HG03066 (cell line): ENCODE data around the gene ZNF384.

Source experiments
- ATAC-seq: cut with Tn5 transposase; IDR thresholded peaks from one replicate; pipeline ENCODE4 v1.9.1; 2021; ENCODE audit warnings: low read depth; ENCODE audit not compliant: unreplicated experiment

ZNF384 gene

GRCh38 chr12:6699989-6700645, 10.9 kb upstream of the ZNF384 start:
- ATAC-seq = no peak

DNA sequence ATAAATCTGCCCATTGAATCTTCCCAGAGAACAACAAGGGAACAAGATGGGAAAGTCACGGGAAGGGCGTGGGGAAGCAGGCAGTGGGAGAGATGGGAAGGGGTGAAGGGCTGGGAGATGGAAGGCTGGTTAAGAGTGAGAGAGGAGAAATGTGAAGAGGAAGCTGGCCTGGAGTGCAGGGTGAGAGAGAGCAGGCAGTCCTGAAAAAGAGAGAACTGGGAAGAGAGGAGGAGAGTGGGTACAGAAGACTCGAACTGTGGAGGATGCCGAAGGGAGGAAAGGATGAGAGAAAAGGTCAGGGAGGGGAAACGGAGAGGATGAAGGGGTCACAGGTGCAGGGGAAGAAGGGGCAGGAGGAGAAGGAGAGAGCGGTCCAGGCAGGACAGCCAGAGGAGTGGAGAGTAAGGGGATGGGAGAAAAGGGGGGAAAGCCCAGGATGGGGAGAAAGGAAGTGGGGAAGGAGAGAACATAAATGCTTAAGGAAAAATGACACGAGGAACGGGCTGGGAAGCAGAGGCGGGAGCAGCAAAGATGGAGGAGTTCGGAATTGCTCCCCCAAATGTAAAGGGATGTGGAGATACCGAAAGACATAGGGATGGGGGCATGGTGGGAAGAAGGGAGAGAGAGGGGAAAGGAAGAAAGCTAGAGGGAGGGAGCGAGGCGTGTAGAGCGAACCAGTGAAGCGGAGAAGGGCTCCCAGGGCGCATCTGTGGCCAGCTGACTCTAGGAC, 10.2 kb upstream of the ZNF384 start:
- no peak for ATAC-seq

GRCh38 chr12:6698352-6699046, 9.3 kb upstream of the ZNF384 start:
- no peak for ATAC-seq

GRCh38 chr12:6697584-6698351, 8.6 kb upstream of the ZNF384 start:
- ATAC-seq = no peak

GRCh38 chr12:6696690-6697583, 7.8 kb upstream of the ZNF384 start:
- no peak for ATAC-seq

DNA sequence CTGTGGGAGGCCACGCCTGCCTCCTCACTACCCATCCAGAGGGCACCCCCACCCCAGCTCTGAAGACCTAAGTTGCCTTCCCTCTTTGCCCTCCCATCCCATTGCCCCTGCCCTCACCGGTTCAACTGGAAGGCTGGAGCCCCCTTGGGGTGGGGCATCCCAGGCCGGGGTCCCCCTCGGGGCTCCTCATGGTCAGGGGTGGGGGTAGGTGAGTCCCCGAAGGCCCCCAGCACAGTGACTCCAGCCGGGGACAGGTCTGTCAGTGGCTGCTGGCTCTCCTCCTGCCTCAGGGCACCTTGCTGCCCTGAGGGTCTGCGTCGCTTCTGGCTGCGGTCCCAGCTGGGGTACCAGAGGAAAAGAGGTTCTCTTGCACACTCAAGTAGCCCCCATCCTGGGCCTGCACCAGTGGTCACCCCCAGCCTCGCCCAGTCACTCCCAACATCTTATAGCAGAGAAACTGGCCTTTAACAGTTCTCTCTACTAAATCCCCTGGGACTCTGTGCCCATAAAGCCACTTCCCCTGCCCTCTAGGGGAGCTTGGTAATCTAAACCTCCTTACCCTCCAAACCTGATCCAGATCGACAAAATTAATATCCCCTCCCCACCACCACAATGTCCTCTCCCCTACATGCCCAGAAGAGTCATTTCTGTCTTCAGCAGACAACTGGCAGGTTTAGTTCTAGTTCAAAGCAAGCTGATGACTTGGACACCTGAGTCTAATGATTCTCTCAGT, 6.3 kb upstream of the ZNF384 start:
- ATAC-seq = no peak

DNA sequence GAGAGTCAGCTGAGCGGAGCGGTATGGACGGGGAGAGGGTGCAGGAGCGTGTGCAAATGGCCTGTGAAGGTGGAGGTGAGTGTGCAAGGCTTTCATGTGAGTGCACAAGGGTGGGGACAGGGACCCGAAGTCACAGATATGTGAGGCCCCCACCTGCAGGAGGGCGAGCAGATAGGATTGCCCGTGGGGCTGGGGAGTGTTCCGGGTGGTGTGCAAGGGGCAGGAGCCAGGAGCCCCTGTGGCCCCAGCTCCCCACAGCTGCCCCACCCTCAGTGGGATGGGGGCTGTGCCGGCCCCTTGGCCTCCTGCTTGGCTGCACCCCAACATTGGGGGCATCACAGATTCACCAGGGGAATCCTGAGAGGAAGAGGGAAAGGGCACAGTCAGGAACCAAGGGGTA, 5.5 kb upstream of the ZNF384 start:
- ATAC-seq = no peak

GRCh38 chr12:6693832-6694355, 4.7 kb upstream of the ZNF384 start:
- no peak for ATAC-seq

DNA sequence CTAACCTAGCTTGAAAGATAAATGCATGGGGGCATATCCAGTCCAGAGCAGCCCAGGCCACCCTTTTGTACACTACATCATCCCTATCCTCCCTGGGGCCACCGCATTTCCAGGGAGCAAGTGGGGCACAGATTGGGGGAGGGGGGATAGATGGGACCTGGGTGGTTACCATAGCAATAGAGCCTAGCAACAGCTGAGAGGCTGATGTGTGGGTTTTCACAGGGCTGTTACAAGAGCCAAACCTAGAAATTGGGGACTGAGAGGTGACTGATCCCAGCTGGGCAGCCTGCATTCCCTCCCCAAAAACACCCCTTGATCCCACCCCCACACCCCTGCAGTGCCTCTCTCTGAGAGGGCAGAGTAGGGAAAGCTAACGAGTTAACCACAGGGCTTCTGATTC, 3.7 kb upstream of the ZNF384 start:
- ATAC-seq = no peak

DNA sequence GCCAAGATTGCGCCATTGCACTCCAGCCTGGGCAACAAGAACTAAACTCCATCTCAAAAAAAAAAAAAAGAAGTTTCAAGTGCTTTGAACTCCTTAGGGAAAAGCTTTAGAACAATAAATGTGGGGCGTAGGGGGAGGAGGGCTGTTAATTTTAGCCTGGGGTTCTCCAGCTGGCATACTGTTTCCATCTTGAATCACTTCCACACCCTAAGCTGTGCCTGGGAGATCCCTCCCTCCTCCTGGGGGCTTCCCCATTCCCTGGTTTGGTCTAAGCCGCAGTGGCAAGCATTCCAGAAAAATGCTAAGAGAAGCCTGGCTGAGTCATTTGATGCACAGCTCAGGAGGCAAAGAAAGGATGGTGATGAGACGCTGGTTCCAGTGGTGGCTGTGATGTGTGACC, 2.3 kb upstream of the ZNF384 start:
- no peak for ATAC-seq

GRCh38 chr12:6688543-6688998, 604 bp downstream of the ZNF384 start:
- ATAC-seq = no peak

GRCh38 chr12:6685814-6686213, 3.4 kb downstream of the ZNF384 start:
- ATAC-seq = no peak

GRCh38 chr12:6684609-6685008, 4.6 kb downstream of the ZNF384 start:
- ATAC-seq = no peak

GRCh38 chr12:6676962-6677361, 12.2 kb downstream of the ZNF384 start:
- no peak for ATAC-seq

DNA sequence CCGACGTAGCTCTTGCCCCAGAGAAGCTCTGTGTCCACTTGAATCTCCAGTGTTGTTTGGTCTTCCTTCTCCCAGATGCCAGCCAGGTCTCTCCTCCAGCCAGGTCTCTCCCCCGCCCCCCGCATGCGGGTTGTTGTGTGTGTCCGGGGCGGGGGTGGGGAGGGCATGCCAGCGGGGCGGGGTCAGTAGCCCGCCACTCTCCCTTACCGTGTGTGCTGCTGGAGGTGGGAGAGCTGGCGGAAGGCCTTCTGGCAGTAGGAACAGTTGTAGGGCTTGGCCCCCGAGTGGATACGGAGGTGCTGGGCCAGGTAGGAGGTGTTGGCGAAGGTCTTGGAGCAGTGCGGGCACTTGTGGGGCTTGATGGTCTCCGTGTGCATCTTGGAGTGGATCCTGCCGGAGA, 17.0 kb downstream of the ZNF384 start:
- no peak for ATAC-seq

DNA sequence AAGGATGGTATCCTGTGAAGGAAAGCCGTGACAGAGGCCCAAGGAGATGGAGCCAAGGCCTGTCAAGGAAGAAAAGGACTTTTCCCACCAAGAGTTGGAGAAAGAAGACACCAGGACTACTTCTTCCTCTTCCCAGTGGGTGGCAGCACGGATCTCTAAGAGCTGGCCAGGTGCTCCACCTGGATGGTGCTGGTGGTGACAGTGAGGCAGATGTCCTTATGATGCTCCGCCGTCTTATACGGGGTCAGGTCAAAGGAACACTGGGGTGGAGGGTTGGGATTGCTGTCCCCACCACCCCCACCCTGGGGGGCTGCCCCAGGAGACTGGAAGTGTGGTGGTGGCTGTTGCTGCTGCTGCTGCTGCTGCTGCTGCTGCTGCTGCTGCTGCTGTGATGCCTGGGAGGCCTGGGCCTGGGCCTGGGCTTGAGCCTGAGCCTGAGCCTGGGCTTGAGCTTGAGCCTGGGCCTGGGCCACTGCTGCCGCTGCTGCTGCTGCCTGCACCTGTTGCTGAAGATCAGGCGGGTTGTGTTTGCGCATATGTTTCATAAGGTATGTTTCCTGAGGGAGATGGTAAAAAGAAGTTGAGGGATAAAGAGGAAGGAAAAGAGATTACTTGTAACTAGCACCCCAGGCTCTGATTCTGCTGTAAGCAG, 21.5 kb downstream of the ZNF384 start:
- no peak for ATAC-seq

GRCh38 chr12:6666211-6666610, 23.0 kb downstream of the ZNF384 start:
- no peak for ATAC-seq

- no peak for ATAC-seq
Observed at GRCh38 chr12:6664902-6665301, 24.3 kb downstream of the ZNF384 start.
